Activated T-helper 17 cell treated with anti-CD3 and anti-CD28 coated beads, Interleukin-2, amount 50 U/mL, for 72 hours (primary cell): ENCODE results near the gene SLAMF6. TPM values are rescaled to one million over a fixed set of nuclear protein-coding genes. Genes with fewer than 3 reads are reported as not detected.

Source experiments
- ATAC-seq: fragments of 150-1000 bp; cut with Tn5 transposase; replicated peaks from 2 replicates; pipeline ENCODE4 v1.10.0; 2021; ENCODE audit warnings: mild to moderate bottlenecking, moderate library complexity
- H3K27ac Mint-ChIP-seq: one replicate; pipeline ENCODE4 v1.8.0; 2022; ENCODE audit warnings: mixed read lengths
- H3K27me3 Mint-ChIP-seq: one replicate; pipeline ENCODE4 v1.8.0; 2022; ENCODE audit warnings: mixed read lengths
- H3K36me3 Mint-ChIP-seq: one replicate; pipeline ENCODE4 v1.8.0; 2022; ENCODE audit warnings: low read depth, mild to moderate bottlenecking, mixed read lengths
- H3K4me1 Mint-ChIP-seq: one replicate; pipeline ENCODE4 v1.8.0; 2022; ENCODE audit warnings: mixed read lengths
- H3K4me3 Mint-ChIP-seq: one replicate; pipeline ENCODE4 v1.8.0; 2022; ENCODE audit warnings: mild to moderate bottlenecking, mixed read lengths
- H3K9me3 Mint-ChIP-seq: one replicate; pipeline ENCODE4 v1.8.0; 2022; ENCODE audit warnings: mixed read lengths
- total RNA-seq, 2 donors: library from RNA; stranded (reverse); gene quantifications; one replicate each; pipeline ENCODE4 v1.2.3, GENCODE V29; 2022

SLAMF6 gene
- total RNA-seq, 2 donors from 2014 or later, result 17.4 to 28.6 TPM

DNA sequence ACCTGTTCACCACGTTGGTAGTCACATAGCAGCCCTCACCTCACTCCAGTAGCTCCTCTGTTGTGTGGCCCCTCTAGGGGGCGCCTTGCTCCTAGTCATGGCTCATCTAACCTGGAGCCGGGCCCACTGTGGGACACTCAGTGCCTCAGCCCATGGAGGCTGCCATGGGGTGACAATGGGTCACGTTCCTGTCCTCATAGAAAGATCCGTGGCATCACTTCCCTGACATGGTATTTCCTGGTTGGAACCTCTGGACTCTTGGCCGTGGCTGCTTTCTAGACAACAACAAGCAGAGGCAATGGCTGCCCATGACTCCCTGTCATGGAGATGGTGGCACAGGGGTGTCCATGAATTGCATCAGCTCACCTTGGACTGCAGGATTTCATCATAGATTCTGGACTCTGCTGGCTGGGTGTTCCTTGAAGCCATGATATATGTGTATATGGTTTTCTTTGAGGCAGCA lies 27.5 kb upstream of the SLAMF6 start:
- Mint-ChIP-seq H3K36me3 (peaks cover 78% of the 10 kb centered on the region), H3K4me1 (peaks cover 11% of the 10 kb centered on the region), H3K27ac (peak overlapping the region; percentile 75), H3K4me3 (no peak overlapping the region), H3K9me3 (no peaks in the 10 kb centered on the region), H3K27me3 (no peaks in the 10 kb centered on the region)
- peak; percentile 90 for ATAC-seq

DNA sequence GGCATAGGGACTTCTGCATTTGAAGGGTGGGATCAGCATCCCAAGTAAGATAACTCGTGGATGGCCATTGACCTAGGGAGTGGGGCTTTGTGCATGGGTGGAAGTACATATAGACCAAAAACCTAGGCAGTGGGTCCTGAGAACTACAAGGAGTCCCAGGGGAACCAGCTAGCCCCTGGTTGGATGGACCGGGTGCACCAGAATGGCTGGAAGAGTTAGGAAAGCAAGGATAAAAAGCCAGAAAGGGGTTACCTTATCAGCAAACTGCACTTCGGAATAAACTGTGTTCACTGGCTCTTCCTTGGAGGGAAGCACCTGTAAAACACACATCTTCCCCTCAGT lies 26.6 kb upstream of the SLAMF6 start:
- H3K27ac Mint-ChIP-seq, result no peak overlapping the region
- H3K9me3 Mint-ChIP-seq, result no peaks in the 10 kb centered on the region
- peaks cover 16% of the 10 kb centered on the region for H3K4me1 Mint-ChIP-seq
- H3K4me3 Mint-ChIP-seq, result no peak overlapping the region
- ATAC-seq, result no peak
- H3K36me3 Mint-ChIP-seq, result peaks cover 76% of the 10 kb centered on the region
- no peaks in the 10 kb centered on the region for H3K27me3 Mint-ChIP-seq

DNA sequence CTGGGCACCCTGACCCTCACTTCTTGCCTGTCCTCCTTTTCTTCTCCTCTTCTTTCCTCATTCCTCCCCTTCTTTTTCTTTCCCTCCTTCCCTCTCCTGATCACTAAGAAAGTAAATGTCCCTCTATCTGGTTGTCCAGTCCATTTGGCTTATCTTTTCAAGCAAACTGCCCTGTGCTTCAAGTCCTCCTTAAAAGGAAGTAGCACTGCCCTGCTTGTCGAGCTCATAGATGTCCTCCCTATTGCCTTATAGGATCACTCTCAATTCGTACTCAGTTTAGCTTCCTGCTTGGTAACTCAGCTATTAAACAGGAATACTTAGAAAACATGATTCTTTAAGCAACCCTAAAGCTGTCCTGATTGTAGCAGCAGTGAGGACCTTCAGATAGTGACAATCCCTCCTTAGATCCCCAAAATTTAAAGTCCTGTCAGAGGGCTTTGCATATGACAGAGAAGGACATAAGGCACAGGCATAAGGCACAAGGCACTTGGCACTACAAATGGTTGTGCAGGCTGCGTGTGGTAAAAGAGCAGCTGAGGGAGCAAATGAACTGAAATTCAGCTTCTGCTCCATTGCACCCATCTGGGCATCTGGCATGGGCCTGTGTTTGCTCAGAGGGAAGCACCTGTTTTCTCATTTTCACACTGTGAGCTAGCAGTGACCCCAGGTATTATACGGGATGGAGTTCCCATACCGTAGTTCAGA lies 26.1 kb upstream of the SLAMF6 start:
- ATAC-seq, result no peak
- peak overlapping the region; percentile 39 for H3K27ac Mint-ChIP-seq
- H3K4me3 Mint-ChIP-seq, result no peak overlapping the region
- H3K36me3 Mint-ChIP-seq, result peaks cover 72% of the 10 kb centered on the region
- H3K27me3 Mint-ChIP-seq, result no peaks in the 10 kb centered on the region
- H3K9me3 Mint-ChIP-seq, result no peaks in the 10 kb centered on the region
- H3K4me1 Mint-ChIP-seq, result peaks cover 17% of the 10 kb centered on the region

- Mint-ChIP-seq H3K4me3 (no peak overlapping the region), H3K27me3 (no peaks in the 10 kb centered on the region), H3K36me3 (peaks cover 63% of the 10 kb centered on the region), H3K4me1 (peaks cover 17% of the 10 kb centered on the region), H3K27ac (no peak overlapping the region), H3K9me3 (no peaks in the 10 kb centered on the region)
- ATAC-seq, result no peak
Observed at GRCh38 chr1:160548183-160548582, 25.1 kb upstream of the SLAMF6 start.

GRCh38 chr1:160547422-160547821 lies 24.4 kb upstream of the SLAMF6 start:
- H3K27me3 Mint-ChIP-seq, result no peaks in the 10 kb centered on the region
- H3K9me3 Mint-ChIP-seq, result no peaks in the 10 kb centered on the region
- H3K4me1 Mint-ChIP-seq, result peaks cover 15% of the 10 kb centered on the region
- peak overlapping the region; percentile 21 for H3K27ac Mint-ChIP-seq
- peaks cover 55% of the 10 kb centered on the region for H3K36me3 Mint-ChIP-seq
- ATAC-seq, result no peak
- no peak overlapping the region for H3K4me3 Mint-ChIP-seq

GRCh38 chr1:160546942-160547341 lies 23.9 kb upstream of the SLAMF6 start:
- Mint-ChIP-seq H3K27ac (peak overlapping the region; percentile 21), H3K36me3 (peaks cover 50% of the 10 kb centered on the region), H3K4me3 (no peak overlapping the region), H3K9me3 (no peaks in the 10 kb centered on the region), H3K4me1 (peaks cover 18% of the 10 kb centered on the region), H3K27me3 (no peaks in the 10 kb centered on the region)
- no peak for ATAC-seq

DNA sequence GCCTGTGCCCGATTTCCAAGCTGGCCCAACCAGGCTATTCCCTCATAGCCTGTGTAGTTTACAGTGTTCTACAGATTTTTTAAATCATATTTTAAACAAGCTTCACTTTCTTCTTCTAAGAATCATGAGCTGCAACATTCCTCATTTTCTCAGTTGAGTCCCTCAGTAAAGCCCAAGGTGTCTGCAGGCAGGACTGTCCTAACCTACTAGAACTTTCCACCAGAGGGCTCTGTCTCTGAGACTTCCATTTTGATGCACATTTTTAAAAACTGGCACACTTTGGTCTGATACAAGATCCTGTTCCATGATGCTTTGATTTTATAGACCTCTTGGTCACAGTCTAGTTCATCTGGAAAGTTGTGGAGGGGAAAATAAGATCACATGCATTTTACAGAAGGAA lies 21.6 kb upstream of the SLAMF6 start:
- H3K9me3 Mint-ChIP-seq, result no peaks in the 10 kb centered on the region
- H3K27ac Mint-ChIP-seq, result peak overlapping the region; percentile 69
- peak overlapping the region; percentile 27 for H3K4me3 Mint-ChIP-seq
- peaks cover 29% of the 10 kb centered on the region for H3K4me1 Mint-ChIP-seq
- H3K27me3 Mint-ChIP-seq, result no peaks in the 10 kb centered on the region
- ATAC-seq, result peak; percentile 49
- peaks cover 37% of the 10 kb centered on the region for H3K36me3 Mint-ChIP-seq

DNA sequence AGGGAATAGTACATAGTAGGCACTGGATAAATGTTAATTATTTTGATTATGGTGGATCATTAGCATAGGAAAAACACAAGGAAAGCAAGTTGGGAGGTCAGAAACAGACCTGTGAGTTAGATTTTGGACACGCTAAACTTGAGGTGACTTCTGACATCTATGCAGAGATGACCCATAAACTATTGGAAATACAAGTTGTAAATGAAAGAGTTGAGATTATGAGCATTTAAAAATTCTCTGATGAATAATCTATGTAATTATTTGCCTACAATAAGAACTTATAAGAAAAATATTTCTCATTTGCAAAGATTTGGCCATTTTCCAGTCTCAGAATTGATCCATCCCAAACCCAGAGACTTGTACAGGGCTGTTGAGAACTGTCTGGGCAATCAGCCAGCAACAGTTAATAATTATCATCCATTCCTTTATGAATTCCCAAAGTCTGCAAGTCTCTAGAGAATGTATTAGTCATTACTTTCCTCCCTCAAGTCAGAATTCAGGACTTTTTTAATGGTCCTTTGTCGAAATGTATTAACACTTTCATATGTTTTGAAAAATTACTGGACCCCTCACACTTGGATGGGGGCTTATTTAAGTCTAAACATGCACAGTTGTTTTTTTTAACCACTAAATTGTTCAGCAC lies 19.4 kb upstream of the SLAMF6 start:
- no peaks in the 10 kb centered on the region for H3K9me3 Mint-ChIP-seq
- no peaks in the 10 kb centered on the region for H3K27me3 Mint-ChIP-seq
- H3K4me3 Mint-ChIP-seq, result peak overlapping the region; percentile 77
- no peak for ATAC-seq
- peaks cover 36% of the 10 kb centered on the region for H3K4me1 Mint-ChIP-seq
- peaks cover 15% of the 10 kb centered on the region for H3K36me3 Mint-ChIP-seq
- H3K27ac Mint-ChIP-seq, result peak overlapping the region; percentile 93

DNA sequence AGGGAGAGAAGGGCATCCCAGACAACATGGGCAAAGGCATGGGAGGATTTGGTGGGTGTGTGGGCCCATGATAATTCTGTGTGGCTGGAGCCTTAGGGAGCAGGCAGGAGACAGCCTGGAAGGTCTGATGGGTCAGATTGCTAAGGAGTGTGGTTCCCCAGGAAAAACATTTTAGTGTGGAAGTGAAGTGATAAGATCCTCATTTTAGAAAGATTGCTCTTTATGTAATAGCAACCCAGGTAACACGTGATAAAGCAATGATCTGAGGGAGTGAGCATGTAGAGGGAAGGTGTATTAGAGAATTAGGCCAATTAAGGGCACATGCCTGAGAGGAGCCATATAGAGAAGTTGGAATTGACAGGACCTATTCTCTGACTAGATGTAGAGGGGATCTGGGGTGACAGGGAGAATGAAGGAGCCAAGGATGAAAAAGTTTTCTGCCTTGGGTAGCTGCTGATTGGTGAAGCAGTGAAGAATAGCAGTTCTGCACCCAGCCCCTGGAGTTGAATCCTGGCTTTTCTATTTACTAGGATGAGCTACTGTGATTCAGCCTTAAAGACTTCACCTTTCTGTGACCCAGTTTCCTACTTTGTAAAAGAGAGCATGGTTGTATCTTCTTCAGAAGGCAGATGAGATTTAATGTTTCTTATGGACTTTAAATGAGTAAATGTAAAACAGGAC lies 18.7 kb upstream of the SLAMF6 start:
- no peaks in the 10 kb centered on the region for H3K27me3 Mint-ChIP-seq
- ATAC-seq, result no peak
- peak overlapping the region; percentile 77 for H3K4me3 Mint-ChIP-seq
- H3K4me1 Mint-ChIP-seq, result peaks cover 36% of the 10 kb centered on the region
- H3K27ac Mint-ChIP-seq, result peak overlapping the region; percentile 93
- H3K9me3 Mint-ChIP-seq, result no peaks in the 10 kb centered on the region
- peaks cover 8% of the 10 kb centered on the region for H3K36me3 Mint-ChIP-seq

DNA sequence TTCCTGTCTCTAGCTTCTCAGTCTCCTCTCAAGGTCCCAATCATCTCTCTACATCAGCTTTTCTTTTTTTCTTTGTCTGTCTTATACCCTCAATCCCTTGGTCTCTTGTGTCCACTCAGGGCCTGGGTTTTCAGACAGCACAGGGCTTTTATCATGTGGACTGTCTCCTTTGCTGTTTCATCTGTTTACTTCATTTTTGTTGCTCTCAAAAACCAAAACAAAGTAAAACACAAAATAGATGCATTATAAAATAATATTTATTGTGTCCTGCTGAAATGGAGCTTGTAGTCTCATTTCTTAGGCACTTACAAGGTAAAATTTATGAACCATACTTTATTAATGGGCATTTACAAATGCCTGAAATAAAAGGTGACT lies 17.8 kb upstream of the SLAMF6 start:
- no peaks in the 10 kb centered on the region for H3K27me3 Mint-ChIP-seq
- H3K4me3 Mint-ChIP-seq, result peak overlapping the region; percentile 77
- H3K9me3 Mint-ChIP-seq, result peaks cover 4% of the 10 kb centered on the region
- H3K27ac Mint-ChIP-seq, result peak overlapping the region; percentile 93
- H3K36me3 Mint-ChIP-seq, result no peaks in the 10 kb centered on the region
- H3K4me1 Mint-ChIP-seq, result peaks cover 36% of the 10 kb centered on the region
- ATAC-seq, result no peak

DNA sequence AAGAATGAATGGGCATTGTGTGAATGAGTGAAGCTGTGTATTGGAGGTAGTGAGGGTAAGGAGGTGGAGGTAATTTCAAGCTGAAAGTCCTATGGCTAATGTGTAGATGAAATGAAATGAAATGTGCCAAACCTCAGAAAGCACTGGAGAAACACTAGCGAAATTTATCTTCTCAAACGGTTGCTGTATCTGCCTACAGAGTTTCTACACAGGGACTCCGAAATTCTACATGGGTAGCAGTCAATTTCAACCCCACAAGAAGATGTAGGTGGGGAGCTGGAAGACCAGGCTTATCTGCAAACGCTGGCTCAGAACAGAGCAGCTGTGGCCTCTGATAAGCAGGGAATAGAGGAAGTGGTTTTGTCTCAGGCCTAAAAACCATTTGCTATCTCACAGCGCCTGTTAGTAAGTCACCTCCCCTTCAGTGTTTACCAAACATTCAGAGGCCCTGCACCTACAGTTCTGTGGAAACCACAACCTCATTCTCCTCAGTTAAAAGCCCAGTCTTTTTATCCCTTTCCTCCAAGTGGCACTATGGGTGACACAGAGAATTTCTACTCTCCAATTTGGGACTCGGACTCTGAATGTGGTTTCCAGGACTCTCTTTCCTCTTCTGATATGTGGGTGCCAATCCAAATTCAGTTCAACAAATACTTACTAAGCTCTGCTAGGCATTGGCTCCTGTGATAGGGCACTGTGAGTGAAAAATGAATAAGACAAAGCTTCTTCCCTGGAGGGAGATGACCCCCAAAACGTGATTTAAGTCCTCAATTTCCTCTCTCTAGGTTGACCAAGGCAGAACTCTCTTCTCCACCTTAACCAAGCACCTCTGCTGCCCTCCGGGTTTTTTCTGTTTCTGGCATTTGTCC lies 17.2 kb upstream of the SLAMF6 start:
- Mint-ChIP-seq H3K27ac (peak overlapping the region; percentile 93), H3K4me3 (peak overlapping the region; percentile 77), H3K9me3 (peaks cover 4% of the 10 kb centered on the region), H3K4me1 (peaks cover 36% of the 10 kb centered on the region), H3K36me3 (no peaks in the 10 kb centered on the region), H3K27me3 (no peaks in the 10 kb centered on the region)
- peak; percentile 92 for ATAC-seq

DNA sequence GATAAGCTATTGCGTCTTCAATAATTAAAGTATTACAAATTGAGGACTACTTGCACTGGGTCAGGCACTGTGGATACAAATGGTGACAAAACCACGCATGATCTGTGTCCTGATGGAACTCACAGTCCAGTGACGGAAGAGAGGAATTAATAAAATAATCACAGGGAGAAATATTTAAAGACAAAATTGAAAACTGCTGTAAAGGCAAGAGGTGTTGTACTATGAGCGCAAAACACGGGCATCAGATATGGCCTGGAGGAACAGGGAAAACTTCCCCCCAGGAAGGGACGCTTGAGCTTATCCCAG lies 16.6 kb upstream of the SLAMF6 start:
- Mint-ChIP-seq H3K27ac (peak overlapping the region; percentile 93), H3K4me3 (peak overlapping the region; percentile 77), H3K4me1 (peaks cover 31% of the 10 kb centered on the region), H3K9me3 (peaks cover 6% of the 10 kb centered on the region), H3K27me3 (no peaks in the 10 kb centered on the region), H3K36me3 (no peaks in the 10 kb centered on the region)
- no peak for ATAC-seq

DNA sequence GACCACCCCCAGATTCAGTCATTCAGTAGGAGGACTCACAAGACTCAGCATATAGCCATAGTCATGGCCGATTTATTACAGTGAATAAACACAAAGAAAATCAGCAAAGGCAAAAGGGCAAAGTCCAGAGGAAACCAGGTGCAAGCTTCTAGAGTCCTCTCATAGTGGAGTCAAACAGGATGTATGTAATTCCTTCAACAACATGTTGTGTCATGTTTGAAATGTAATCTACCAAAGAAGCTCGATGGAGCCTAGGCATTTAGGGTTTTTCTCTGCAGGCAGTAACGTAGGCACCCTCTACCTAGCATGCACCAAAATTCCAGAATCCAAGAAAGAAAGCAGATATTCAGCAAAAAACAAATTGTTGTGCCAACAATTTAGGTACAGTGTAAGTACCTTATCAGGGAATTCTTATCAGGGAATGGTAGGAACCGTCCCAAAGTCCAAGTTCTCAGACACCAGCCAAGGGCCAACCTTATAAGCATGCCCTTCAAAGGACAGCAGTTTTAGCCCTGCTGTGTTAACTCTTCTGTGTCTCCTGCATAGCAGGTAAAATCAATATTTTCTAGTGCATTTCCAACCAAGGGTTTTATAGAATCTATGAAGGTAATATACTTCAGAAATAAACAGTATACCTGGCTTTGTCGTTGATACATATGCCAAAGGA lies 16.1 kb upstream of the SLAMF6 start:
- Mint-ChIP-seq H3K9me3 (peaks cover 6% of the 10 kb centered on the region), H3K36me3 (no peaks in the 10 kb centered on the region), H3K4me3 (peak overlapping the region; percentile 77), H3K27ac (peak overlapping the region; percentile 93), H3K27me3 (no peaks in the 10 kb centered on the region), H3K4me1 (peaks cover 30% of the 10 kb centered on the region)
- no peak for ATAC-seq
